DND-41 (cell line): ENCODE measurements around the gene HRG.

ENCODE experiments used
- ATAC-seq: fragments of 200-7000 bp; cut with Tn5 transposase; 3 replicates; pipeline ENCODE4 v1.9.1; 2021; ENCODE audit warnings: low read depth; ENCODE audit not compliant: insufficient read depth
- DNase-seq: peaks from one replicate; pipeline ENCODE4 v3.0.0-alpha.2; 2020
- H2AFZ ChIP-seq: 2 replicates; pipeline ENCODE4 v1.6.0; 2012; ENCODE audit warnings: low read depth, low read length
- H3K27ac ChIP-seq: 2 replicates; pipeline ENCODE4 v1.5.1; 2012; ENCODE audit warnings: low read length, inconsistent platforms
- H3K27me3 ChIP-seq: fragments of 200-600 bp; sonication (generic); 2 replicates; pipeline ENCODE4 v1.6.0; 2012; ENCODE audit warnings: low read length, mild to moderate bottlenecking, inconsistent platforms; ENCODE audit not compliant: insufficient read depth, poor library complexity
- H3K36me3 ChIP-seq: 2 replicates; pipeline ENCODE4 v1.5.1; 2012; ENCODE audit warnings: low read length, inconsistent platforms; ENCODE audit not compliant: insufficient read depth
- H3K4me1 ChIP-seq: 2 replicates; pipeline ENCODE4 v1.5.1; 2012; ENCODE audit warnings: mild to moderate bottlenecking, low read length; ENCODE audit not compliant: insufficient read depth
- H3K4me2 ChIP-seq: 2 replicates; pipeline ENCODE4 v1.6.0; 2012; ENCODE audit warnings: mild to moderate bottlenecking, moderate library complexity, low read length, inconsistent platforms; ENCODE audit not compliant: insufficient read depth
- H3K4me3 ChIP-seq, 2 experiments: fragments of 200-600 bp in 1 of 2; shearing (Covaris generic) in 1 of 2; 2 replicates each; pipeline ENCODE4 v1.5.1; 2012 to 2016; ENCODE audit warnings: inconsistent platforms in 2 of 2, low read length in 2 of 2, mild to moderate bottlenecking in 2 of 2, low read depth in 1 of 2, moderate library complexity in 1 of 2
- H3K79me2 ChIP-seq: 2 replicates; pipeline ENCODE4 v1.6.0; 2012; ENCODE audit warnings: low read length, inconsistent platforms; ENCODE audit not compliant: insufficient read depth
- H3K9ac ChIP-seq: 2 replicates; pipeline ENCODE4 v1.6.0; 2012; ENCODE audit warnings: low read depth, mild to moderate bottlenecking, inconsistent platforms, low read length, moderate library complexity
- H3K9me3 ChIP-seq: 2 replicates; pipeline ENCODE4 v1.5.1; 2012; ENCODE audit warnings: low read length, moderate library complexity, mild to moderate bottlenecking, inconsistent platforms; ENCODE audit not compliant: insufficient read depth, severe bottlenecking
- H4K20me1 ChIP-seq: 2 replicates; pipeline ENCODE4 v1.6.0; 2012; ENCODE audit warnings: low read length; ENCODE audit not compliant: insufficient read depth
- CTCF ChIP-seq: IDR thresholded peaks from 2 replicates; pipeline ENCODE4 v1.5.1; 2012; ENCODE audit warnings: borderline replicate concordance, low read length, moderate library complexity, mild to moderate bottlenecking; ENCODE audit not compliant: poor library complexity, severe bottlenecking; ENCODE audit errors: extremely low read depth
- EZH2 ChIP-seq: IDR thresholded peaks from 3 replicates; pipeline ENCODE4 v1.6.1; 2012; ENCODE audit warnings: borderline replicate concordance, low read depth, mild to moderate bottlenecking, moderate library complexity, low read length, inconsistent platforms; ENCODE audit not compliant: severe bottlenecking

Gene HRG

GRCh38 chr3:186653984-186654383 lies 11.8 kb upstream of the HRG start:
- Histone ChIP-seq H3K79me2 (no peaks in the 10 kb centered on the region), H3K36me3 (no peaks in the 10 kb centered on the region), H3K9me3 (no peaks in the 10 kb centered on the region), H4K20me1 (no peaks in the 10 kb centered on the region), H3K4me3 (no peak overlapping the region), H3K9ac (no peak overlapping the region), H3K27me3 (no peaks in the 10 kb centered on the region), H3K4me2 (no peak overlapping the region), H3K27ac (no peak overlapping the region), H2AFZ (no peak overlapping the region), H3K4me1 (no peaks in the 10 kb centered on the region)
- TF ChIP-seq CTCF (no peak), EZH2 (no peak)
- DNase-seq (no peak), ATAC-seq (no peak)

GRCh38 chr3:186663361-186664118 lies 2.3 kb upstream of the HRG start:
- no peaks in the 10 kb centered on the region for H3K4me1 ChIP-seq
- H3K9ac ChIP-seq = no peak overlapping the region
- ATAC-seq (no peak), DNase-seq (no peak)
- no peak overlapping the region for H3K4me3 ChIP-seq
- H3K4me2 ChIP-seq = no peak overlapping the region
- no peaks in the 10 kb centered on the region for H3K36me3 ChIP-seq
- H3K27ac ChIP-seq = no peak overlapping the region
- no peaks in the 10 kb centered on the region for H3K27me3 ChIP-seq
- H3K79me2 ChIP-seq = no peaks in the 10 kb centered on the region
- H2AFZ ChIP-seq = no peak overlapping the region
- TF ChIP-seq EZH2 = no peak
- TF ChIP-seq CTCF = no peak
- no peaks in the 10 kb centered on the region; the same call in 1 of the 2 replicates for H4K20me1 ChIP-seq
- no peaks in the 10 kb centered on the region for H3K9me3 ChIP-seq

- H3K4me2 ChIP-seq = no peak overlapping the region
- H3K27me3 ChIP-seq = no peaks in the 10 kb centered on the region
- H3K9ac ChIP-seq = no peak overlapping the region
- H3K9me3 ChIP-seq = no peaks in the 10 kb centered on the region
- no peak overlapping the region for H2AFZ ChIP-seq
- H3K4me1 ChIP-seq = no peaks in the 10 kb centered on the region
- ATAC-seq = no peak
- H3K79me2 ChIP-seq = no peaks in the 10 kb centered on the region
- DNase-seq = no peak
- no peak for TF ChIP-seq EZH2
- TF ChIP-seq CTCF = no peak
- H3K27ac ChIP-seq = no peak overlapping the region
- H3K36me3 ChIP-seq = no peaks in the 10 kb centered on the region
- H4K20me1 ChIP-seq = no peaks in the 10 kb centered on the region; the same call in 1 of the 2 replicates
- no peak overlapping the region for H3K4me3 ChIP-seq
Measured at GRCh38 chr3:186664119-186664495, 1.7 kb upstream of the HRG start.
